HepG2 (cell line): ENCODE data around the gene UNC13D. TPM values are rescaled to one million over a fixed set of nuclear protein-coding genes. Genes with fewer than 3 reads are reported as not detected.

Experiments used
- ARHGAP35 ChIP-seq: sonication (generic); formaldehyde crosslinking; IDR thresholded peaks from 2 replicates; pipeline ENCODE4 v1.9.0; 2022; ENCODE audit warnings: mild to moderate bottlenecking, inconsistent platforms, moderate library complexity, missing genetic modification reagents, borderline replicate concordance
- CERS6 ChIP-seq: sonication (generic); formaldehyde crosslinking; IDR thresholded peaks from 2 replicates; pipeline ENCODE4 v1.5.0; 2020; ENCODE audit warnings: missing genetic modification reagents
- CREB3 ChIP-seq: sonication (generic); formaldehyde crosslinking; IDR thresholded peaks from 2 replicates; pipeline ENCODE4 v1.5.0; 2020; ENCODE audit warnings: missing genetic modification reagents
- CREM ChIP-seq, 2 experiments: sonication (generic) in 1 of 2; formaldehyde crosslinking in 1 of 2; IDR thresholded peaks; 2 replicates each; pipeline versions ENCODE4 v1.4.0 to v1.6.1; 2016 to 2020; ENCODE audit warnings: antibody characterized with exemption in 1 of 2, mild to moderate bottlenecking in 1 of 2, missing genetic modification reagents in 1 of 2
- DR1 ChIP-seq: sonication (generic); formaldehyde crosslinking; IDR thresholded peaks from 2 replicates; pipeline ENCODE4 v1.8.0; 2021; ENCODE audit warnings: mild to moderate bottlenecking, missing genetic modification reagents, inconsistent platforms
- GLI4 ChIP-seq: sonication (generic); formaldehyde crosslinking; IDR thresholded peaks from 2 replicates; pipeline ENCODE4 v1.5.1; 2020; ENCODE audit warnings: missing genetic modification reagents, mild to moderate bottlenecking, moderate library complexity, borderline replicate concordance
- GTF3A ChIP-seq: sonication (generic); formaldehyde crosslinking; conservative IDR thresholded peaks from 2 replicates; pipeline ENCODE4 v1.4.0; 2020; ENCODE audit warnings: mild to moderate bottlenecking, missing genetic modification reagents
- HES4 ChIP-seq: sonication (generic); formaldehyde crosslinking; IDR thresholded peaks from 2 replicates; pipeline ENCODE4 v1.9.0; 2021; ENCODE audit warnings: mild to moderate bottlenecking, missing genetic modification reagents, borderline replicate concordance
- HOXD1 ChIP-seq: sonication (generic); formaldehyde crosslinking; IDR thresholded peaks from 2 replicates; pipeline ENCODE4 v1.5.0; 2020; ENCODE audit warnings: missing genetic modification reagents
- JUN ChIP-seq: sonication (generic); formaldehyde crosslinking; IDR thresholded peaks from 2 replicates; pipeline ENCODE4 v1.4.0; 2020; ENCODE audit warnings: mild to moderate bottlenecking, missing genetic modification reagents
- MBNL3 ChIP-seq: fragments of 250-450 bp; sonication (Bioruptor Pico); conservative IDR thresholded peaks from 2 replicates; pipeline ENCODE4 v1.8.0; 2022; ENCODE audit warnings: mild to moderate bottlenecking, inconsistent platforms
- RARG ChIP-seq: sonication (generic); formaldehyde crosslinking; IDR thresholded peaks from 2 replicates; pipeline ENCODE4 v1.4.0; 2020; ENCODE audit warnings: low read depth, mild to moderate bottlenecking, missing genetic modification reagents
- RFXAP ChIP-seq: sonication (generic); formaldehyde crosslinking; IDR thresholded peaks from 2 replicates; pipeline ENCODE4 v1.4.0; 2020; ENCODE audit warnings: missing genetic modification reagents, borderline replicate concordance
- SMAD3 ChIP-seq: sonication (generic); formaldehyde crosslinking; IDR thresholded peaks from 2 replicates; pipeline ENCODE4 v1.4.0; 2020; ENCODE audit warnings: missing genetic modification reagents
- SNAI1 ChIP-seq: sonication (generic); formaldehyde crosslinking; IDR thresholded peaks from 2 replicates; pipeline ENCODE4 v1.5.0; 2020; ENCODE audit warnings: mild to moderate bottlenecking, missing genetic modification reagents, borderline replicate concordance
- THAP8 ChIP-seq: sonication (generic); formaldehyde crosslinking; IDR thresholded peaks from 2 replicates; pipeline ENCODE4 v1.5.1; 2020; ENCODE audit warnings: missing genetic modification reagents, mild to moderate bottlenecking, borderline replicate concordance
- ZNF232 ChIP-seq: sonication (generic); formaldehyde crosslinking; IDR thresholded peaks from 2 replicates; pipeline ENCODE4 v1.4.0; 2020; ENCODE audit warnings: missing genetic modification reagents, borderline replicate concordance
- ZNF235 ChIP-seq: sonication (generic); formaldehyde crosslinking; IDR thresholded peaks from 2 replicates; pipeline ENCODE4 v1.8.1; 2023; ENCODE audit warnings: mild to moderate bottlenecking, missing genetic modification reagents, borderline replicate concordance
- ZNF775 ChIP-seq: sonication (generic); formaldehyde crosslinking; IDR thresholded peaks from 2 replicates; pipeline ENCODE4 v1.4.0; 2020; ENCODE audit warnings: missing genetic modification reagents, mild to moderate bottlenecking, moderate library complexity, borderline replicate concordance
- polyA plus RNA-seq, 8 experiments: library from polyadenylated mRNA; depleted of rRNA in 3 of 8; stranded (reverse) in 7 of 8; unstranded in 1 of 8; fragments of >200 nt; fragmentation: Illumina TruSeq in 4 of 8; extraction: Trizol in 4 of 8; gene quantifications; 2 replicates each; pipeline versions ENCODE4 v1.2.1 to v1.2.3, GENCODE V29; 2011 to 2016; ENCODE audit warnings: low read depth in 4 of 8, missing spikeins in 1 of 8, mixed read lengths in 1 of 8; ENCODE audit not compliant: insufficient read depth in 1 of 8
- total RNA-seq, 5 experiments: library from RNA; depleted of rRNA; stranded (reverse); fragments of >200 nt; fragmentation: Illumina TruSeq; extraction: Trizol; gene quantifications; 2 replicates each; pipeline ENCODE4 v1.2.3, GENCODE V29; 2016; ENCODE audit warnings: low read depth in 1 of 5
- TF ChIP-seq, protein P1 (sequence below): IDR thresholded peaks from 2 replicates; pipeline ENCODE4 v1.6.1; 2016; ENCODE audit warnings: low read depth, missing genetic modification reagents, missing compliant biosample characterization

UNC13D gene
- total and polyA plus RNA-seq, 2 of the 13 experiments (the other 11 are each of a cell fraction or from before 2014, with no cell fraction given): 29.7 to 42.7 TPM

- TF ChIP-seq CERS6 (no peak), RFXAP (CRISPR knock-in tag) (no peak), RARG (CRISPR knock-in tag) (no peak), ZNF235 (CRISPR knock-in tag) (no peak), HES4 (CRISPR knock-in tag) (peak; percentile 13; the same call in 1 of the 2 replicates), HOXD1 (peak; percentile 67; the same call in 1 of the 2 replicates), JUN (CRISPR knock-in tag) (no peak), SMAD3 (CRISPR knock-in tag) (no peak), SNAI1 (CRISPR knock-in tag) (no peak), GTF3A (CRISPR knock-in tag) (no peak), CREM (IDR thresholded peaks at IDR 0.05) (0 out of 2 replicates have a peak, but pooled peaks have one; percentile 24), CREM (CRISPR knock-in tag; IDR thresholded peaks at IDR 0.05) (no peak), GLI4 (CRISPR knock-in tag) (peak; percentile 92; the same call in 1 of the 2 replicates), ARHGAP35 (peak; percentile 20; the same call in 1 of the 2 replicates), DR1 (CRISPR knock-in tag) (peak; percentile 56; the same call in 1 of the 2 replicates), MBNL3 (no peak), ZNF775 (CRISPR knock-in tag) (no peak), THAP8 (CRISPR knock-in tag) (no peak), CREB3 (0 out of 2 replicates have a peak, but pooled peaks have one; percentile 28), ZNF232 (peak; percentile 50; the same call in 1 of the 2 replicates)
- TF ChIP-seq, protein P1, sequence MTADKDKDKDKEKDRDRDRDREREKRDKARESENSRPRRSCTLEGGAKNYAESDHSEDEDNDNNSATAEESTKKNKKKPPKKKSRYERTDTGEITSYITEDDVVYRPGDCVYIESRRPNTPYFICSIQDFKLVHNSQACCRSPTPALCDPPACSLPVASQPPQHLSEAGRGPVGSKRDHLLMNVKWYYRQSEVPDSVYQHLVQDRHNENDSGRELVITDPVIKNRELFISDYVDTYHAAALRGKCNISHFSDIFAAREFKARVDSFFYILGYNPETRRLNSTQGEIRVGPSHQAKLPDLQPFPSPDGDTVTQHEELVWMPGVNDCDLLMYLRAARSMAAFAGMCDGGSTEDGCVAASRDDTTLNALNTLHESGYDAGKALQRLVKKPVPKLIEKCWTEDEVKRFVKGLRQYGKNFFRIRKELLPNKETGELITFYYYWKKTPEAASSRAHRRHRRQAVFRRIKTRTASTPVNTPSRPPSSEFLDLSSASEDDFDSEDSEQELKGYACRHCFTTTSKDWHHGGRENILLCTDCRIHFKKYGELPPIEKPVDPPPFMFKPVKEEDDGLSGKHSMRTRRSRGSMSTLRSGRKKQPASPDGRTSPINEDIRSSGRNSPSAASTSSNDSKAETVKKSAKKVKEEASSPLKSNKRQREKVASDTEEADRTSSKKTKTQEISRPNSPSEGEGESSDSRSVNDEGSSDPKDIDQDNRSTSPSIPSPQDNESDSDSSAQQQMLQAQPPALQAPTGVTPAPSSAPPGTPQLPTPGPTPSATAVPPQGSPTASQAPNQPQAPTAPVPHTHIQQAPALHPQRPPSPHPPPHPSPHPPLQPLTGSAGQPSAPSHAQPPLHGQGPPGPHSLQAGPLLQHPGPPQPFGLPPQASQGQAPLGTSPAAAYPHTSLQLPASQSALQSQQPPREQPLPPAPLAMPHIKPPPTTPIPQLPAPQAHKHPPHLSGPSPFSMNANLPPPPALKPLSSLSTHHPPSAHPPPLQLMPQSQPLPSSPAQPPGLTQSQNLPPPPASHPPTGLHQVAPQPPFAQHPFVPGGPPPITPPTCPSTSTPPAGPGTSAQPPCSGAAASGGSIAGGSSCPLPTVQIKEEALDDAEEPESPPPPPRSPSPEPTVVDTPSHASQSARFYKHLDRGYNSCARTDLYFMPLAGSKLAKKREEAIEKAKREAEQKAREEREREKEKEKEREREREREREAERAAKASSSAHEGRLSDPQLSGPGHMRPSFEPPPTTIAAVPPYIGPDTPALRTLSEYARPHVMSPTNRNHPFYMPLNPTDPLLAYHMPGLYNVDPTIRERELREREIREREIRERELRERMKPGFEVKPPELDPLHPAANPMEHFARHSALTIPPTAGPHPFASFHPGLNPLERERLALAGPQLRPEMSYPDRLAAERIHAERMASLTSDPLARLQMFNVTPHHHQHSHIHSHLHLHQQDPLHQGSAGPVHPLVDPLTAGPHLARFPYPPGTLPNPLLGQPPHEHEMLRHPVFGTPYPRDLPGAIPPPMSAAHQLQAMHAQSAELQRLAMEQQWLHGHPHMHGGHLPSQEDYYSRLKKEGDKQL (CRISPR knock-in tag): no peak
Measured at GRCh38 chr17:75843577-75844529, at the start of gene UNC13D (continued).
